MM.1S (cell line): ENCODE results near the gene CUL2.

Source experiments
- DNase-seq: peaks from one replicate; pipeline ENCODE4 v3.0.0-alpha.2; 2015
- H2AFZ ChIP-seq: fragments of 300-600 bp; sonication (generic); 2 replicates; pipeline ENCODE4 v1.6.0; 2016; ENCODE audit warnings: antibody characterized with exemption, low read length
- H3F3A ChIP-seq: fragments of 300-600 bp; sonication (generic); 2 replicates; pipeline ENCODE4 v1.6.1; 2016; ENCODE audit warnings: mild to moderate bottlenecking, antibody characterized with exemption, low read length, moderate library complexity, mixed read lengths; ENCODE audit not compliant: insufficient read depth
- H3K27ac ChIP-seq: fragments of 300-600 bp; sonication (generic); 2 replicates; pipeline ENCODE4 v1.5.1; 2016; ENCODE audit warnings: mild to moderate bottlenecking, low read length
- H3K27me3 ChIP-seq: fragments of 300-600 bp; sonication (generic); replicated peaks from 2 replicates; pipeline ENCODE4 v1.6.0; 2016; ENCODE audit warnings: low read length; ENCODE audit not compliant: insufficient read depth
- H3K36me3 ChIP-seq: fragments of 300-600 bp; sonication (generic); replicated peaks from 2 replicates; pipeline ENCODE4 v1.6.1; 2016; ENCODE audit warnings: mild to moderate bottlenecking, low read length, mixed read lengths; ENCODE audit not compliant: insufficient read depth
- H3K4me1 ChIP-seq: fragments of 300-600 bp; sonication (generic); 2 replicates; pipeline ENCODE4 v1.6.1; 2016; ENCODE audit warnings: low read length, mixed read lengths
- H3K4me2 ChIP-seq: fragments of 300-600 bp; sonication (generic); 2 replicates; pipeline ENCODE4 v1.6.0; 2016; ENCODE audit warnings: low read depth, low read length
- H3K4me3 ChIP-seq: fragments of 300-600 bp; sonication (generic); 2 replicates; pipeline ENCODE4 v1.5.1; 2016; ENCODE audit warnings: low read length, mixed read lengths
- H3K79me2 ChIP-seq: fragments of 300-600 bp; sonication (generic); 2 replicates; pipeline ENCODE4 v1.6.1; 2016; ENCODE audit warnings: mixed run types, low read length, mixed read lengths
- H3K9ac ChIP-seq: fragments of 300-600 bp; sonication (generic); 2 replicates; pipeline ENCODE4 v1.6.1; 2016; ENCODE audit warnings: low read length, mixed read lengths
- H3K9me2 ChIP-seq: fragments of 300-600 bp; sonication (generic); replicated peaks from 2 replicates; pipeline ENCODE4 v1.6.1; 2016; ENCODE audit warnings: mild to moderate bottlenecking, low read length, mixed read lengths; ENCODE audit not compliant: insufficient read depth
- H3K9me3 ChIP-seq: fragments of 300-600 bp; sonication (generic); replicated peaks from 2 replicates; pipeline ENCODE4 v1.6.1; 2016; ENCODE audit warnings: mild to moderate bottlenecking, low read length, mixed read lengths; ENCODE audit not compliant: insufficient read depth
- H4K20me1 ChIP-seq: fragments of 300-600 bp; sonication (generic); 2 replicates; pipeline ENCODE4 v1.6.1; 2016; ENCODE audit warnings: mild to moderate bottlenecking, low read length, moderate library complexity, mixed read lengths; ENCODE audit not compliant: insufficient read depth
- EZH2 ChIP-seq: fragments of 300-600 bp; sonication (generic); optimal IDR thresholded peaks from 2 replicates; pipeline ENCODE3; 2017; ENCODE audit warnings: low read depth, mild to moderate bottlenecking, antibody characterized with exemption, low read length, mixed read lengths
- EZH2phosphoT487 ChIP-seq: fragments of 300-600 bp; sonication (generic); IDR thresholded peaks from 2 replicates; pipeline ENCODE4 v1.6.1; 2018; ENCODE audit warnings: antibody characterized with exemption, low read length
- TF ChIP-seq, protein P1 (sequence below): fragments of 300-600 bp; sonication (generic); IDR thresholded peaks from 2 replicates; pipeline ENCODE4 v1.5.1; 2016; ENCODE audit warnings: antibody characterized with exemption, low read length, mixed read lengths

The CUL2 gene

DNA sequence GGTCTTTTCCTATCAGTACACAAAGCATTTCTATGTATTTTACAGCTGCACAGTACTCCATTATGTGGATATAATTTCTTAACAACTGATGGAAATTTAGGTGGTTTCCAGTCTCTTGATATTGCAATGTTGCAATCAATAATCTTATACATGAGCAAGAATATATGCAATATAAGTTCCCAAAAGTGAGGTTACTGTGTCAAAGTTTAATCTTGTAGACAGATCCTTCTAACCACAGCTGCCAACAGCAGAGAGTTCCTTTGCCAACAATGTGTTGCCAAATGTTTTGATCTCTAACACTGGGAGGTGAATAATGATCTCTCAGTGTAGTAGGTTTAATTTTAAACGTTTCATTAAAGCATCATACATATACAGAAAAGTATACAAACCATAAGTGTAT is 54.5 kb downstream of the CUL2 start:
- peaks cover 3% of the 10 kb centered on the region; the same call in 1 of the 2 replicates for H3K36me3 ChIP-seq
- H3K9me2 ChIP-seq: no peaks in the 10 kb centered on the region
- H3K9ac ChIP-seq: no peak overlapping the region
- H3F3A ChIP-seq: no peaks in the 10 kb centered on the region
- DNase-seq: no peak
- H3K79me2 ChIP-seq: no peaks in the 10 kb centered on the region
- no peak for TF ChIP-seq EZH2
- TF ChIP-seq, protein P1, sequence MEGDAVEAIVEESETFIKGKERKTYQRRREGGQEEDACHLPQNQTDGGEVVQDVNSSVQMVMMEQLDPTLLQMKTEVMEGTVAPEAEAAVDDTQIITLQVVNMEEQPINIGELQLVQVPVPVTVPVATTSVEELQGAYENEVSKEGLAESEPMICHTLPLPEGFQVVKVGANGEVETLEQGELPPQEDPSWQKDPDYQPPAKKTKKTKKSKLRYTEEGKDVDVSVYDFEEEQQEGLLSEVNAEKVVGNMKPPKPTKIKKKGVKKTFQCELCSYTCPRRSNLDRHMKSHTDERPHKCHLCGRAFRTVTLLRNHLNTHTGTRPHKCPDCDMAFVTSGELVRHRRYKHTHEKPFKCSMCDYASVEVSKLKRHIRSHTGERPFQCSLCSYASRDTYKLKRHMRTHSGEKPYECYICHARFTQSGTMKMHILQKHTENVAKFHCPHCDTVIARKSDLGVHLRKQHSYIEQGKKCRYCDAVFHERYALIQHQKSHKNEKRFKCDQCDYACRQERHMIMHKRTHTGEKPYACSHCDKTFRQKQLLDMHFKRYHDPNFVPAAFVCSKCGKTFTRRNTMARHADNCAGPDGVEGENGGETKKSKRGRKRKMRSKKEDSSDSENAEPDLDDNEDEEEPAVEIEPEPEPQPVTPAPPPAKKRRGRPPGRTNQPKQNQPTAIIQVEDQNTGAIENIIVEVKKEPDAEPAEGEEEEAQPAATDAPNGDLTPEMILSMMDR: no peak
- TF ChIP-seq EZH2phosphoT487: no peak
- no peaks in the 10 kb centered on the region for H4K20me1 ChIP-seq
- no peaks in the 10 kb centered on the region for H3K27me3 ChIP-seq
- H3K27ac ChIP-seq: no peak overlapping the region
- no peaks in the 10 kb centered on the region for H3K9me3 ChIP-seq
- H3K4me1 ChIP-seq: no peaks in the 10 kb centered on the region
- no peak overlapping the region for H3K4me3 ChIP-seq
- no peak overlapping the region for H3K4me2 ChIP-seq
- H2AFZ ChIP-seq: no peak overlapping the region

DNA sequence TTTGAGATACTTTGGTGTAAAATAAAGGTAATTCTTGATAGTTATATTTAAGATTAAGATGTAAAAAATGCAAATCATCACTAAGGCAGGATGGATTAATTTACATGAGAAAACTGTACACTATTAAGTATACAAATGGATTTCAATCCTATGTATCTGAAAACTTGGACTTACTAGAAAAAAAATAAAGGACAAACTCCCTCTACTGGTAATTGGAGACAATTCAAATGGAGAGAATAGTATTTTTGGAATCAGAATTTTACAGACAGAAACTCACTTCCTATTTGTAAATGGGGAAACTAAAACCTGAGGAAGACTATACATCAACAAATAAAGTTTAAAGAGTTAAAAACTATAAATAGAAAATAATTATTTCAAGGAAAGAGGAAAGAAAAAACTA is 62.6 kb downstream of the CUL2 start:
- H3K36me3 ChIP-seq: no peaks in the 10 kb centered on the region; the same call in 1 of the 2 replicates
- TF ChIP-seq, protein P1: peak; percentile 25; the same call in 1 of the 2 replicates
- TF ChIP-seq EZH2 (no peak), EZH2phosphoT487 (no peak)

DNA sequence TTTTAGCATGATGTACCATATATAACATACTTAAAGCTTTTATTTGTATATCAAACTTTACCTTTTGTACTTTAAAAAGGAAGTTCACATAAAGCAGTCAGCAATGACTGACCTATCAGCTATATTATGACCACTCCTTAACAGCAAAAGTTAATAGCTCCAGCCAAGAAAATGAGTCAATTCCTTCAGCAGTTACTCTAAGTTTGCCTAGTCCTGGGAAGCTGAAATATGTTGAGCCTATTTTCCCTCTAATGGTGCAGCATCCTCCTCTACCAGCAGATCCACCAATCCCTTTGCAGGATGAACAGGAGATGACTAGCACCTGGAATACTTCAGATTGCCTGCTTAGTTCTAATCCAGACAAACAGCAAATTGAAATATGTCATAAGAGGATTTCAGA is 64.2 kb downstream of the CUL2 start:
- Histone ChIP-seq H3K27me3 (no peaks in the 10 kb centered on the region), H3K9me2 (no peaks in the 10 kb centered on the region), H3K4me2 (no peak overlapping the region), H4K20me1 (no peaks in the 10 kb centered on the region), H2AFZ (no peak overlapping the region), H3K27ac (no peak overlapping the region), H3F3A (no peaks in the 10 kb centered on the region; the same call in 1 of the 2 replicates), H3K79me2 (no peaks in the 10 kb centered on the region), H3K9ac (no peak overlapping the region), H3K36me3 (no peaks in the 10 kb centered on the region; the same call in 1 of the 2 replicates), H3K4me3 (no peak overlapping the region), H3K4me1 (no peaks in the 10 kb centered on the region), H3K9me3 (no peaks in the 10 kb centered on the region)
- no peak for DNase-seq
- TF ChIP-seq, protein P1: no peak
- TF ChIP-seq EZH2 (no peak), EZH2phosphoT487 (no peak)

More for the DNA sequence above, 62.6 kb downstream of the CUL2 start:
- H3K4me3 ChIP-seq: no peak overlapping the region
- DNase-seq: peak; percentile 24
- H3K27me3 ChIP-seq: no peaks in the 10 kb centered on the region
- H3K27ac ChIP-seq: no peak overlapping the region
- no peaks in the 10 kb centered on the region for H3K9me3 ChIP-seq
- H3K4me2 ChIP-seq: no peak overlapping the region
- no peaks in the 10 kb centered on the region for H3K4me1 ChIP-seq
- H3K9me2 ChIP-seq: no peaks in the 10 kb centered on the region
- H2AFZ ChIP-seq: no peak overlapping the region
- H3K79me2 ChIP-seq: no peaks in the 10 kb centered on the region
- no peak overlapping the region for H3K9ac ChIP-seq
- H3F3A ChIP-seq: no peaks in the 10 kb centered on the region; the same call in 1 of the 2 replicates
- H4K20me1 ChIP-seq: no peaks in the 10 kb centered on the region
